ENCODE data around the gene COLEC12.

Gene COLEC12

GRCh38 chr18:446941-447560 is 53.5 kb downstream of the COLEC12 start:
- TF ChIP-seq TRIM28 (IDR thresholded peaks at IDR 0.05; ENCODE audit: borderline replicate concordance, low read length) (no peak), ZNF600 (tag by site-specific recombination; IDR thresholded peaks at IDR 0.05) (0 out of 2 replicates have a peak, but pooled peaks have one; percentile 23)
- ChIA-PET CTCF (no interaction called here), POLR2A (interaction anchor here (0.7 kb wide), 1 partner anchor 184 kb away, joined by 3 read pairs; no protein-coding TSS in a partner anchor)
- H3K36me3 ChIP-seq (ENCODE audit: control insufficient read depth in 2 of 2, insufficient read depth in 1 of 2, low read length in 2 of 2): no peaks in the 10 kb centered on the region
- H3K9me3 ChIP-seq (ENCODE audit: control insufficient read depth, insufficient read depth, low read depth, low read length): no peaks in the 10 kb centered on the region
- no peak overlapping the region for H3K4me3 ChIP-seq (ENCODE audit: low read depth, low read length)
- H3K27ac ChIP-seq (ENCODE audit: extremely low read depth, low read depth, low read length): no peak overlapping the region
- H3K4me1 ChIP-seq (ENCODE audit: control insufficient read depth, insufficient read depth, low read length): peaks cover 13% of the 10 kb centered on the region

GRCh38 chr18:445055-445454 is 55.4 kb downstream of the COLEC12 start:
- H3K4me3 ChIP-seq (ENCODE audit: low read depth, low read length): no peak overlapping the region
- no peaks in the 10 kb centered on the region for H3K9me3 ChIP-seq (ENCODE audit: control insufficient read depth, insufficient read depth, low read depth, low read length)
- CTCF ChIA-PET: interaction anchor here (1.0 kb wide), 1 partner anchor 31 kb away, joined by 4 read pairs; no protein-coding TSS in a partner anchor
- H3K27ac ChIP-seq (ENCODE audit: extremely low read depth, low read depth, low read length): no peak overlapping the region
- POLR2A ChIA-PET: no interaction called here
- no peaks in the 10 kb centered on the region for H3K36me3 ChIP-seq (ENCODE audit: control insufficient read depth in 2 of 2, insufficient read depth in 1 of 2, low read length in 2 of 2)
- TF ChIP-seq ZNF121 (tag by site-specific recombination; IDR thresholded peaks at IDR 0.05) (no peak), ZNF629 (tag by site-specific recombination; IDR thresholded peaks at IDR 0.05) (no peak), ZNF830 (tag by site-specific recombination; IDR thresholded peaks at IDR 0.05; ENCODE audit: low read depth) (no peak), ELK4 (IDR thresholded peaks at IDR 0.05; ENCODE audit: borderline replicate concordance, low read depth, low read length) (no peak), ZNF544 (tag by site-specific recombination; IDR thresholded peaks at IDR 0.05) (no peak), ZNF391 (tag by site-specific recombination; IDR thresholded peaks at IDR 0.05; ENCODE audit: borderline replicate concordance, low read depth) (no peak), ZEB2 (tag by site-specific recombination; IDR thresholded peaks at IDR 0.05) (no peak), ZFP3 (tag by site-specific recombination; IDR thresholded peaks at IDR 0.05; ENCODE audit: low read depth) (no peak)
- H3K4me1 ChIP-seq (ENCODE audit: control insufficient read depth, insufficient read depth, low read length): peaks cover 13% of the 10 kb centered on the region

- ChIA-PET CTCF (interaction anchor here (1.0 kb wide), 1 partner anchor 178 kb away, joined by 4 read pairs; no protein-coding TSS in a partner anchor), POLR2A (no interaction called here)
- no peak overlapping the region for H3K4me3 ChIP-seq (ENCODE audit: low read depth, low read length)
- H3K36me3 ChIP-seq (ENCODE audit: control insufficient read depth in 2 of 2, insufficient read depth in 1 of 2, low read length in 2 of 2): no peaks in the 10 kb centered on the region
- no peak overlapping the region for H3K27ac ChIP-seq (ENCODE audit: extremely low read depth, low read depth, low read length)
- H3K4me1 ChIP-seq (ENCODE audit: control insufficient read depth, insufficient read depth, low read length): no peaks in the 10 kb centered on the region
- no peaks in the 10 kb centered on the region for H3K9me3 ChIP-seq (ENCODE audit: control insufficient read depth, insufficient read depth, low read depth, low read length)
- TF ChIP-seq PRDM4 (tag by site-specific recombination; IDR thresholded peaks at IDR 0.05) (no peak), ZNF391 (tag by site-specific recombination; IDR thresholded peaks at IDR 0.05; ENCODE audit: borderline replicate concordance, low read depth) (no peak), ZSCAN4 (tag by site-specific recombination; IDR thresholded peaks at IDR 0.05) (no peak), SCRT2 (tag by site-specific recombination; IDR thresholded peaks at IDR 0.05) (no peak), ZNF514 (tag by site-specific recombination; IDR thresholded peaks at IDR 0.05) (no peak), CTCF (tag by site-specific recombination; IDR thresholded peaks at IDR 0.05) (no peak), ZNF292 (tag by site-specific recombination; IDR thresholded peaks at IDR 0.05; ENCODE audit: borderline replicate concordance, low read depth) (no peak), ZNF639 (tag by site-specific recombination; IDR thresholded peaks at IDR 0.05) (no peak), WT1 (tag by site-specific recombination; IDR thresholded peaks at IDR 0.05) (no peak), SP2 (tag by site-specific recombination; IDR thresholded peaks at IDR 0.05) (no peak), ZNF610 (tag by site-specific recombination; IDR thresholded peaks at IDR 0.05; ENCODE audit: borderline replicate concordance) (no peak), SCRT1 (tag by site-specific recombination; IDR thresholded peaks at IDR 0.05; ENCODE audit: borderline replicate concordance) (no peak), ZNF529 (tag by site-specific recombination; IDR thresholded peaks at IDR 0.05; ENCODE audit: insufficient replicate concordance) (no peak), ZNF114 (tag by site-specific recombination; IDR thresholded peaks at IDR 0.05) (no peak), ZNF837 (tag by site-specific recombination; IDR thresholded peaks at IDR 0.05) (no peak)
These were observed 61.9 kb downstream of the COLEC12 start for GRCh38 chr18:438571-438970.

Measured in HEK293 (cell line).